HL-60/S4 treated with phorbol 12-myristate 13-acetate at 8.2 ng/mL for 4 days and 3 days (cell line): Measurements from ENCODE around the gene ZIC1.

Experiments used
- in situ Hi-C: fragments of 300-500 bp; cut with MboI; formaldehyde crosslinking; loops from 2 replicates; pipeline ENCODE4 v1.15.0; 2022; ENCODE audit warnings: low sequenced_read_pairs

ZIC1 gene

DNA sequence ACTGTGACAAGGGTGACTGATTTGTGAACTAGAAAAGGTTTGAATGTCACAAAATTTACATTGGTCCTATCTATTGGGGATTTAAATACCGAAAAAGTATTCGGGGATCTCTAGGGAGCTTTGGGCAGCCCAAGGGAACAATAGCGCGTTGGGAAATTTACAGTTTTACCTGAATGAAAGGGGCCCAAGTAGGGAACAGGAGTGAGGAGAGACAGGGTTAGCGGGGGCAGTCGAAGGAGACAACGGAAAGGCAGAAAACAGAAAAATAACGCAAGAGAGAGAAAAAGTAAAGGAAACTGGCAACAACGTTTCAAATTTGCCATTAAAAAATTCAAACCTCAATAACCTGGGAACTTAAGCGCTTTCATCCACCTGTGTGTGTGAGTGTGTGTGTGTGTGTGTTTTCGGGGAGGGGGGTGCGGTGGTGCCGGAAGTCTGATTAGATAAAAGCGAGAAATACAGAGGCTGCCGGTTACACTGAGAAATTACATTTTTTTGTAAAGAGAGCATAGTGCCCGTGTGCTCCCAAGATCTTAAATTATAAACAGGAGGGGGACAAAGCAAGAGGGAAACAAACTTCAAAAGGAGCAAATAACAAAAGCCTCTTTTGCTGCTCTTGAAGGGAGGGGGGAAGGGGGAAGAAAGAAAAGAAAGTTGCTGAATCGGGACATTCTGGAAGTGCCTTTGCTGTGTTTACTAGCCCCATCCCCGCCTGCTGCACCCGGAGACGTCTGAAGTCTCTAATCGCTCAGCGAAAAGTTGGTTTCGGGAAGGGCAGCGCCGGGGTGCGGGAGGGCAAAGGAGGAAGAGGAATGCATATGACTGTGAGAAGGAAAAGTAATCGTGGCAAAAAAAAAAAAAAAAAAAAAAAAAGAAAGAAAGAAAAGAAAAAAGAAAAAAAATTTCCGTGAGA, 721 bp upstream of the ZIC1 start:
- in situ Hi-C loops = no loop called here

GRCh38 chr3:147410116-147410525, 956 bp downstream of the ZIC1 start:
- in situ Hi-C loops = no loop called here

- in situ Hi-C loops = no loop called here
Observed at GRCh38 chr3:147410526-147411237, 1.5 kb downstream of the ZIC1 start.

- in situ Hi-C loops = no loop called here
Observed at GRCh38 chr3:147411238-147411814, 2.2 kb downstream of the ZIC1 start.

- in situ Hi-C loops = no loop called here
Observed at GRCh38 chr3:147411815-147412241, 2.7 kb downstream of the ZIC1 start.

- in situ Hi-C loops = no loop called here
Observed at GRCh38 chr3:147412261-147412916, 3.2 kb downstream of the ZIC1 start.

DNA sequence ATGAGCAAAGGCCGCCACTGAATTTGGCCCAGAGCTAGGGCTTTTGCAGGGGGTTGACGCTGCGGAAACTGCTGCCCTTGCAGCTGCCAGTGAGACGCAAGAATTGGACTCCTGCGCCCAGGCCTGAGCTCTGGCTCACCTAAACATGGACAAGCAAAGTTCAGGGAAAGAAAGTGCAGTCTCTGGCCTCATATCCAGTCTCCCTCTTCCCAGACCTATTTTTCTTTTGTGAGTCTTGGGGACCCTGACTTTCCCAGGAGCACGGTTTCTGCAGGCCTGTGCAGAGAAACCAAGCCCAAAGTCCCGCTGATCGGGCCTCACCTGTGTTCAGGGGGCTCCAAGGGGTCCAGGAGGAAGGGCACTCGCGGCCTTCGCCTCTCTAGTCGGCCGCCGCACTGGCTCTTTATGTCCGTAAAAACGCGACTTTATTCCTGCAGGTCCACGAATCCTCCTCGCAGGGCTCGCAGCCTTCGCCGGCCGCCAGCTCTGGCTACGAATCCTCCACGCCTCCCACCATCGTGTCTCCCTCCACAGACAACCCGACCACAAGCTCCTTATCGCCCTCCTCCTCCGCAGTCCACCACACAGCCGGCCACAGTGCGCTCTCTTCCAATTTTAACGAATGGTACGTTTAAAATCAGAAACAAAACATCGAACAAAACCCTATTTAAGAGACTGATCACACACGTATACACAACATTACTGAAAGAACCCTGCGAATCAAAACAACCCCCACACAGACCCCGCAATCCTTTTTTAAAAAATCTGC, 3.9 kb downstream of the ZIC1 start:
- in situ Hi-C loops = no loop called here

- in situ Hi-C loops = no loop called here
Observed at GRCh38 chr3:147413686-147414389, 4.7 kb downstream of the ZIC1 start.

GRCh38 chr3:147414390-147415138, 5.4 kb downstream of the ZIC1 start:
- in situ Hi-C loops = no loop called here

DNA sequence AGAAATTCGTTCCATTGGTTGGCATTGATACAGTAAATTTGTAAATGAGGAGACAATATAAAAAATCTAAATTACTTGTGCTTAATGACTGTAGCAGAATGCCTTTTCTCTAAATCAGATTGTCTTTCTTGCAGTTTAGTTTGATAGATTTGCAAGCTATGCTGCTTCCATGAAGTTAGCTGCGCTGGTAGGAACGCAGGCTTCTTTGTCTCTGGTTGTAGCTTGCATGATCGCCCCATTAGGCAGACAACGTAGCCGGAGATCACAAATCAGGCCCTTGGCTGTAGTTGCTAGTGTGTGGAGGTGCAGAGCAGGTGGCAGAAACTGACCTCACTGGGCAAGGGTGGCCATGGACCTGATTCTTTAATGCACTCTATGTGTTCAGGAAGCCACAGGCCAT, 6.1 kb downstream of the ZIC1 start:
- in situ Hi-C loops = no loop called here

- in situ Hi-C loops = no loop called here
Observed at GRCh38 chr3:147415874-147416273, 6.7 kb downstream of the ZIC1 start.

DNA sequence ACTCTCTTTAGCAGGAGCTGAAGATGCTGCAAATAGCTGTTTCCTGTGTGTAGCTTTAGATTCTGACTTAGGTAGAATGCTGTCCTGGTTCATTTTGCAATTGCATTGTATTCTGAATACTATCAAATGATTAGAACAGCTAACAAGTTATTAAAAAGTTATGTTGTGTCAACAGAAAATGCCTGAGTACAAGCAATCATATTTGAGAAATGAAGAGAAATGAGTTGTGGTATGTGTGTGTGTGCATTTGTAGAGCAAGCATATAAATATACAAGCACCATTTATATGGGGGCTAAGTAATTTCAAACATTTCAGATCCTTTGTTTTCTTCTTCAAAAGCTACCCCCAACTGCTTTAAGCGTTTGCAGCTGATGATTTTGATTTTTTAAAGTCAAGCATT, 7.8 kb downstream of the ZIC1 start:
- in situ Hi-C loops = no loop called here

- in situ Hi-C loops = no loop called here
Observed at GRCh38 chr3:147417551-147418295, 8.6 kb downstream of the ZIC1 start.

GRCh38 chr3:147418371-147418781, 9.2 kb downstream of the ZIC1 start:
- in situ Hi-C loops = no loop called here

DNA sequence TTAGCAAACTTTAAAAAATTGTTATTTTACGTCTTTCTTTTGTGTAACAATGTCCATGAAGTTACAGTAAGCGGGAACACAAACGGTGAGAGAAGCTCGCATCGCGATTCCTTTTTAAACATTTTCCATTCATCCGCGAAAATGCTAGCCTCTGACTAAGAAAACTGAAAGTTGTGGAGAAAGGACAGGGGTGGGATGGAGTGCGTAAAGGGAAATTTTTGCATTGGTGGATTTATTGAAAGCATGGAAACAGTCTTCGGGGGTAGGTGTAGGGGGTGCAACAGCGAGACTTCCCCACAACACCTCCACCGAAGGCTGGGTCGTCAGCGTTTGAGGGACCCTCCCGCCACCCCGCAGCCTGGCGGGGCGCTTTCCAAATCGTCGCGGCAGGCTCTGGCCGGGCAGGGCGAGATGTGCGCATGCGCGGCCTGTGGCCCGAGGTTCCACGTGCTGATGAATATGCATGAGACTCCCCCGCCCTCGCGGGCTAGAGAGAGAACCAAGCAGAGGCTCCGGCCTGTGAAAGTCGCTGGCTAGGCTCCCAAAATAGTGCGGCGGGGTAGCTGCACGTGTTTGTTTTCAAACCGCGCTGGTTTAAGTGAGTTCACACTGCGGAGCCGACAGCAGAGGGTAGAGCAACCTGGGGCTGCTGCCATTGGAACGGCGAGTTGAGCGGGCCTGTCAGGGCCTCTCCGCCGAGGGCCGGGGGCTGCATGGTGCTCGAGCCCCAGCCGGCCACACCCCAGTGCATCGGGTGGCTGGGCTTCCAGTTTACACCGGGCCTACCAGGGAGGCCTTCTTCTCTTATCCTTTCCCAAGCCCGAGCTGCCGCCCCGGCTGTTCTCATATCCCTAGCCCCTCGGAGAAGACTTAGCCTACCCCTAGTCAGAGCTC, 9.9 kb downstream of the ZIC1 start:
- in situ Hi-C loops = no loop called here

GRCh38 chr3:147419781-147420224, 10.6 kb downstream of the ZIC1 start:
- in situ Hi-C loops = no loop called here
